HG03095 (cell line): ENCODE data around the gene CFAP54.
"Not testable (repeated sequence)": the region's sequence is repeated elsewhere in the genome, so short reads cannot be mapped to it uniquely, and the experiment has no call there.

Experiments
- ATAC-seq: cut with Tn5 transposase; IDR thresholded peaks from one replicate; pipeline ENCODE4 v1.9.1; 2021; ENCODE audit warnings: moderate library complexity; ENCODE audit not compliant: unreplicated experiment

The CFAP54 gene

DNA sequence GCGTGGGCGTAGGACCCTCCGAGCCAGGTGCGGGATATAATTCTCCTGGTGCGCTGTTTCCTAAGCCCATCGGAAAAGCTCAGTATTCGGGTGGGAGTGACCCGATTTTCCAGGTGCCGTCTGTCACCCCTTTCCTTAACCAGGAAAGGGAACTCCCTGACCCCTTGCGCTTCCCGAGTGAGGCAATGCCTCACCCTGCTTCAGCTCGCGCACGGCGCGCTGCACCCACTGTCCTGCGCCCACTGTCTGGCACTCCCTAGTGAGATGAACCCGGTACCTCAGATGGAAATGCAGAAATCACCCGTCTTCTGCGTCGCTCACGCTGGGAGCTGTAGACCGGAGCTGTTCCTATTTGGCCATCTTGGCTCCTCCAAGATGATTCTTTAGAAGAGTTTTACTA lies 240.1 kb downstream of the CFAP54 start:
- ATAC-seq = not testable (repeated sequence)

DNA sequence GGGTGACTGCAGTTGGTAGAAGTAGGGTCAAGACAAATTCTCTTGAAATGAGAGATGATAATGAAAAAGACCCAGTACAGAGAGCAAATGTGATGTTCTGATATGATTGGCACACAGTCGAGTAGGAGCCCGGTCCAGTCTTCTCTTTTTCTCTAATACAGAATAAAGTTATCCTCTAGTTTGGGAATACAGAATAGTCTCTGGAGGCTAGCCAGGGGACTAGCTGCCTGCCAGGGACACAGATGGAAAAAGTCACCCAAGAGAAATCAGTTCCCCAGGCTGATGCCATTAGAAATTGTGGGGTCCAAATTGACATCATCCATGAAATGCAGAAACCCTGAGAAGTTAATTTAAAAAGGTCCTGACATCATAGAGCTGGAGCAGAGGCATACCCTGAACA lies 240.5 kb downstream of the CFAP54 start:
- no peak for ATAC-seq

DNA sequence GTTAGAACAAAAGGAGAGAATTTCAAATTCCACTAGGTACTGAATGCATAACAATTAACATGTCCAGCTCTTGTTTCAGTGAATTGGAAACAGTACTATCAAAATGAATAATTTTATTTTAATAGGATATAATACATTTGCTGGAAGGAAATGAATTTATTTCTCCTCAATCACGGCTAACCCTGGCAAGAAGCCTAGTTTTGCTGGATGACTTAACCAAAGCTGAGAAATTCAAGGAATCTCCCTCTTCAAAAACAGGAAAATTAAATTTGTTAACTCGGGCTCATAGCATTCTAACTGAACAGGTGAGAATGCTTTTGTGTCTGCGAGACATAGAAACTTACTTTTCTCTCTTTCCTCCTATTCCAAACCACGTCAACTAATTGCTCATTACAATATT lies 254.2 kb downstream of the CFAP54 start:
- no peak for ATAC-seq

DNA sequence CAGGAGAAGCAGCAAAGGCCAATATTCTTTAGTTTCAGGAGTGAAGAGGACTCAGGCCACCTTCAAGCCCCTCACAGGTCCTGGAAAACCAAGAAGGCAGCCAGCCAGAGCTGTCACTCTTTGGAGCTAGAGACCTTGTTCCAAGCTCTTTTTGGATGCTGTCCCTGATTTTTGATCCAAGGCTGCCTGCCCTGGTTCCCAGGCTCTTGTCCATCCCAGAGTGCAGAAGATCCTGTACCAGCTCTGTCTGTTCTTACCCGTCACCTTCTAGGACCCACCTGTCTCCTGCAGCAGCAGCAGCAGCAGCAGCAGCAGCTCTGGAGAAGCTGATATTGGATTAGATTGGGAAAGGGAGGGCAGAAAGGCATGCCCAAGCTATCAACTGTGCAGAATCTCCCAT lies 260.6 kb downstream of the CFAP54 start:
- ATAC-seq = no peak

DNA sequence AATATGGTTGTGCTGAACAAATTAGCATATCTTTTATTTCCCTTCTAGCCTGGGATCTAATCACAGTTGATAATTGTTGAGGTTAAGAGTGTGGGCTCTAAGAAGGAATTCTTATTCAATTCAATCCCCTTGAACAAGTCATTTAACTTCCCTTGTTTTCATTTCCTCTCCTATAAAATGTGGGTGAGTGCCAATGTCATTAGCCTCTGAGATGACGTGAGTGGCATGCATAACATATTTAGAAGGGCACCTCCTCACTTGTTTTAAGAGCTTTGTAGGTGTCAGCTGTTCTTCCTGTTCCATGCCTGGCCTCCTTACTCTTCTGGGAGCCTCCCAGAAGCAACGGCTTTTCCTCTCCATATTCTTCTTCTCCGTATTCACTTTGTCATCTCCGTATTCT lies 262.2 kb downstream of the CFAP54 start:
- no peak for ATAC-seq

DNA sequence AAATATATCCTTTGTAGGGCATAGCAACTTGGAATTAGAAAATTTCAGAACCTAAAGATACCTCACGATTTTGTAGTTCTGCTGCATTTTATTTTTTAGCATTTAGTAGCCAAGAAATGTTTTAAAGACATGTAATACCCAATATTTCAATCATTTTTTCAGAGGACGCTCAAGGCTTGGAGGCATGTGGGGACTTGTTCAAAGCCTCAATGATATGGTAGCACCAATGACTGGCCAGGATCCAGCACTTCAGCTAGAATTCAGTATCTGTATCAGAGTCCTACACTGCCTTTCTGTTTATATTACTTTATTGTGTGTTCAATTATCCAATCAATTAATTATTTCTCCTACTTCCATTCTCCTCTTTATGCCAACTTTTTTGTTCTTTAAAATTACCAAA lies 262.8 kb downstream of the CFAP54 start:
- ATAC-seq = no peak

DNA sequence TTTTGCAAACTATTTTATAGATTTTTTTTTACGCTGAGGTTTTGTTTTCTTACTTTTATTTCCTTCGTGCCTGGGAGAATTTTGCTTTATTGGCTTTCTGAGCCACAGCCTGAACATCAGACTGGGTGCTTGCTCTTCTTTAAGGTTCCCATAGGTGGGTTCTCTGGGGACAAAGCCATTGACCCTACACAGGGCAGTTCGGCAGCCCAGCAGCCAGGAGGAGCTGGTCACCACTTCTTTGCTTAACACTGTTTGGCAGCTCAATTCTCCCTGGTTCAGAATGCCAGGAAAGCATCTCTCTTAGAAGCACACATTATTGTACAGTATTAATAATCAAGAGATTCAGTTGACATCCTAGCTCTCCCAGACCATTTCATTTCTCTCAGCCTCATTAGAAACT lies 276.9 kb downstream of the CFAP54 start:
- ATAC-seq = no peak

DNA sequence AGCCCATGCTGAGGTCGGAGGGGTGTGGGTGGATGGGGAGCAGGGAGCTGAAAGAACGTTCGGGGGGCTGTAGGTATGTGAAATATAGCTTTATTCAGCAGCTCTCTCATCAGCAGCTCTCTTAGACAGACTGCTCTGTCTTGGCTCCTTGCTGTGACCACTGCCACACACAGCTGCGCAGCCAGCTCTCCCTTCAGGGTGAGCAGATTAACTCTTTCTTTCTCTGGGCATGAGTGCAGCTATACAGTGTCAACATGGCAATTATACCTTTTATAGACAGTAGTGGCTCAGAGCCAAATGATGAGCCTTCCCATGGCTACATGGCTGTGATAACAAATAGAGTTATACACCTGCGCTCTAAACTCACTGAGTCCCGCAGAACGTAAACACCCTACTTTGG lies 280.0 kb downstream of the CFAP54 start:
- ATAC-seq = no peak

DNA sequence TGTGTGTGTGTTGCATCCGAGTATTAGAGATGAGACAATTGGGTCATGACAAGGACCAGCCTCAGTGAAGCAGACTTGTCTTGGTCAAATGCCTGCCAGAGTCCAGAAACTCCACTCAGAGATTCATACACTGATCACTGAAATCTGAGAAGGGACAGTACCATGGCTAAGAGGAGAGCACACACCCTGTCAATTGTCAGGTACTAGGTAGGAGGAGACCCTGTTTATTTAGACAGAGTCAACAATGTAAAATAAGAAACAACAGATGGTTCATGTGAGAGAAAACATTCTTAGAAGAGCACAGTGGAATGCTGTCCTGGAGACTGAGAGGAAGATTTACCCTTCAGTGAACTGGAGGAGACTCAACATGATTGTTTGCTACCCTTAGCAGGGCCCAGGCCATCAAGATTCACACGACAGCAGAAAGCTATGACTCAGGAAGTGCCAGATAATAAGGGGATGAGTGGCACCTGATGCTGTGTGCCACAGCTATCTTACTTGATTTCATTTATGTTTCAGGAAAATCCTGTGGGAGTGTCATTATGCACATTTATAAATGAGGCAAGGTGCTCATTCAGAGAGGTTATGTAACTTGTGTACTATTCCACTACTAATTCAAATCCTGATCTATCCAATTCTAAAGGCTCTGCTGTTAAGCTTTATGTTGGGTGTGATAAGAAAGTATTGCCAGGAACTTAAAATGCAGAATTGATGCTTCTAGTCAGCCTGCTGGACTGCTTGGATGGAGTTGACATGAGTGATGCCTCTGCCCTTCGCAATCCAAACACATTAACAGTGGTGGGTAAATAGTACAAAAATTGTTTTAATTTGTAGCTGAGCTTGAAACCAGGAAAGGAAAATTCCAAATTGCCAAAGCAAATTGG lies 281.1 kb downstream of the CFAP54 start:
- ATAC-seq = no peak

DNA sequence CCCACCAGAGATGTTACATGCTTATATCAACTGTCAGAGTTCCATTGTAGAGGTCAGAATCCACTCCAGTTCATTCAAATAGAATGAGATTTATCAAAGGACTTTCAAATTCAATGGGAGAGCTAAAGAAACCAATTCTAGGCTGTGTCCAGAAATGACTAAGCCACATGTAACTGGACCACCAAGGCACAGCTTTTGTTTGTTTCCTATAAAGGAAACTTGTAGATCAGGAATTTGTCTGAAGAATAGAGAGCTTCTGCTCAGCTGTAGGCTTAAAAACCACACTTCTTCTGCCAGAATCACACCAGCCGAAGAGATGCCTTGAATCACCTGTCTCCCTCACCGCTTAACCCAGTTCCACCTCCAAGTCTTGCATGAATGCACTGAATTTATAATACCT lies 283.7 kb downstream of the CFAP54 start:
- ATAC-seq = no peak

DNA sequence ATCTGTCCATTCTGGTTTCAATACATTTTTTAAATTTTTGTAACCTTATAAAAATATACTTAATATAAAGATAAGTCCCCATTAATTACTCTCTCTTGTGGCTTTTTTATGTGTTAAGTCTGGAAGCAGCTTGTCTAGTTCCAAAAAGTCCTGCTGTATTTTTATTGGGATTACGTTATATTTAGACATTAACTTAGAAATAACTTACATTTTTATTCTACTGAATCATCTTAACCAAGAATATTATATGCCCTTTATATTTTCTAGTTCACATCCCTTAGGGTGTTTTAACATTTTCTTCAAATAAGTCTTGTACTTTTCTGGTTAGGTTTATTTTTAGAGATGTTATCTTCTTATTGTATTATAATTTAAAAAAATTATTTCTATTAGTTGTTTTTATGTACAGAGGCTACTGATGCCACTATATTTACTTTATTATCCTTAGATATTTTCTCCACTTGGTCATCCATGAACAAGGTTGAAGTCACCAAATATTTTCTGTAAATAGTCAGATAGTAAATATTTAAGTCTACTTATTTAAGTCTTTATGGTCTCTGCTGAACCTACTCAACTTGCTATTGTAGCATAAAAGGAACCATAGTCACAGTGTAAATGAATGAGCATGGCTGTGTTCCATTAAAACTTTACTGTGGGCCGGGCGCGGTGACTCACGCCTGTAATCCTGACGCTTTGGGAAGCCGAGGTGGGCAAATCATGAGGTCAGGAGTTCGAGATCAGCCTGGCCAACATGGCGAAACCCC lies 285.3 kb downstream of the CFAP54 start:
- no peak for ATAC-seq

DNA sequence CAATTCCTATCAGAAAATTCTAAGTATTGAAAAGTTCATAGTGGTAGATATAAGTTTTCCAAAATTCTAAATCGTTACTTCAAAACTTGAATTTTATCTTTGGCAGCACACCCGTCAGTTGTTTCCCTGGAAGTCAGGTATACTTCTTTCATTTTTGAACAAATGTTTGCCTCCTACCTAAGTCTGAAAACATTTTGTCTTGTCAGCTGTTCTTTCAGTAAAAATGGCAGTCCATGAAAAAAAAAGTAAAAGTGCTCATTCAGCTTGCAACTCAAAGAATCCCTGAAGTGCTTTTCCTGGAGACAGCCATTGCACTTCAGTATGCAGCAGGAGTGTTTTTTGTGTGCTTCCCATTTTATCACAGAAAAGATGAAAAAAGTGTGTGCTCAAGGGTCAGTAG lies 287.5 kb downstream of the CFAP54 start:
- ATAC-seq = no peak

DNA sequence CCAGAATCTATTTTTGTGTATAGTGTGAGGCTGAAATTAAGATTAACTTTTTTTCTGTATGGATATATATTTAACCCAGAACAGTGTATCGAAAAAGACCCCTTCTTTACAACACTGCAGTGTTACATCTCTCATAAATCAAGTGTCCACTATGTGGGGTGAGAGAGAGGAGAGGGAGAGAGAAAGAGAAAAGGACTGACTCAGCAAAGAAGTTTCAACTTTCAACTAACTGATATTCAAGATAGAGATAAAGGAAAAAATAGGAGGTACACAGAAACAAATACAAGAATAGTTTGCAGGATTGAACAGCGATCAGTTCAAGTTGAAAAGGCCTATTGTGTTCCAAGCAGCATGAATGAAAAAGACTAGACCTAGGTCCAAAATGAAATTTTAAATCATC lies 291.0 kb downstream of the CFAP54 start:
- ATAC-seq = no peak

DNA sequence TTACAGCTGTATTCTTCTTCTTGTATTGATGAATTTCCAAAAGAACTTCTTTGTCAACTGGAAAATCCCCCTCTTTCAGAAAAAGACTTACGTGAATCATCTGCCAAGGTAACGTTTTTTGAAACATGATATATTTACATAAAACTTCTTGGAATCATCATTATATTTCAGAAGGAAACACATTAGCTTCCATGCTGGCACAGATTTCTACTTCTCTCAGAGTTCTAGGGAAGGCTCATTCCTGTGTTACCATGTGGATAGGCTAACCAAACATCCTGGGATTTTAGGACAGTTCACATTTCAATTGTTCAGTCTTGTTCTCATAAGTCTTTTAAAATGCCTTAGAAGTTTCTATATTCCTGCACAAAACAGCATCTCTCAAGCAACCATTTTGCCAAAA lies 297.4 kb downstream of the CFAP54 start:
- ATAC-seq = no peak

DNA sequence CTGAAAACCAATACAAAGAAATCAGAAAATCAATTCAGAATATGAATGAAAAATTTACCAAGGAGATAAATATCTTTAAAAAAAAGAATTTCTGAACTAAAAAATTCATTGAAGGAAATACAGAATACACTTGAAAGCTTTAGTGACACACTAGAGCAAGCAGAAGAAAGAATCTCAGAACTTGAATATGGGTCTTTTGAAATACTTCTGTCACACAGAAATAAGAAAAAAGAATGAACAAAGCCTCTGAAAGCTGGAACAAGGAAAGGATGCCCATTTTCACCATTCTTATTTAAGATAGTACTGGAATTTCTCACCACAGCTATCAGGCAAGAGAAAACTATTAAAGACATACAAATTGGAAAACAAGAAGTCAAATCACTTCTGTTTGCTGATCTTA lies 314.6 kb downstream of the CFAP54 start:
- no peak for ATAC-seq

DNA sequence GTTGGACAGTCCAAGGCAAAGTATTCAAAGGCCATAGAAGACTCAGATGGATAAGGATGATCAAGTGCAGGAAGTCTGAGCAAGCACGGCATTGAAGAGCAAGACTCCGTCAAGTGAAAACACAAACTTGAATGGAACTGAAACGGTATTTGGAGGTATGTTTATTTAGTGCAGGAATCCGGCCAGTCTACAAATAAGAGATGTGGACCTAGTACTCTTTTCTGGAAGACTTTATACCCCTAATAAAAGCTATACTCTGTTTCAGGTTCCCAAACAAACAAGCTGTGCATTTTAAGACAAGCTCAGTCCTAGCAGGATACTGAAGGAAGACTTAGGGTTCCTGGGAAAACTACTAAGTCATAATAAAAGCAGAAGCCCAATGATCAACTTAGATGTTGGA lies 316.9 kb downstream of the CFAP54 start:
- ATAC-seq = no peak

DNA sequence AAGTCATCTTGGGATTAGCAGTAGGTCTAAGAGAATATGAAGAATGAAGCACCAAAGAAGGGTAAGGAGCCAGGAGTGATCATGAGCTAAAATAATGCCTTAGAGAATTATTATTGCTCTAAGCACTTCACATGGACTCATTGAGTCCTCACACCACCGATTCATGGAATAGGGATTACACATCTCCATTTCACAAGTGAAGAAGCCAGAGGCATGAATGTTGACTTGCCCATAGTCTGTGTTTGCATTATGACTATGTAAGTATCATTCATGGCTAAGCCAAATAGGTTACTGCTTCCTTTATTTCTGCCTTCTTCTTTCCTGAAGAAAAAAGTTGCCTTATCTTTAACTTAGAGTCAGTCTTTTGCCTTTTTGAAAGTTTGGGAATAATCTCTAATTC lies 318.4 kb downstream of the CFAP54 start:
- ATAC-seq = no peak

DNA sequence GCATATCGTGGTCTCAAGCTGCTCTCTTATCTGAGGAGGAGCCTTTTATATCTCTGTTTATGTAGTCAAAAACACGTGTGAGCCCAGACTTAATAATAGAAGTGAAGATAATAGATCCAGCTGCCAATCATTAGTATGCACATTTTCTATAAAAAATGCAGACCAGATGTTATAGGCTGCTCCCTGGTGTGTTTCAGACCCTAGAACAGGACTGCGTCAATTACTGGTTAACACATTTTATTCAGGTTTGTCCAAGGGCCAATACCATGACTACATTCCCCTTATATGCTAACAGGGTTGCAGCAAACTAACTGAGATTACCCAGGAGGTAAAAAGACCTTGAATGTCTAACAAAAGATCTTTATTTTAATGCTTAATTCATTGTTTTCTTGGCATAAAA lies 319.2 kb downstream of the CFAP54 start:
- ATAC-seq = no peak

DNA sequence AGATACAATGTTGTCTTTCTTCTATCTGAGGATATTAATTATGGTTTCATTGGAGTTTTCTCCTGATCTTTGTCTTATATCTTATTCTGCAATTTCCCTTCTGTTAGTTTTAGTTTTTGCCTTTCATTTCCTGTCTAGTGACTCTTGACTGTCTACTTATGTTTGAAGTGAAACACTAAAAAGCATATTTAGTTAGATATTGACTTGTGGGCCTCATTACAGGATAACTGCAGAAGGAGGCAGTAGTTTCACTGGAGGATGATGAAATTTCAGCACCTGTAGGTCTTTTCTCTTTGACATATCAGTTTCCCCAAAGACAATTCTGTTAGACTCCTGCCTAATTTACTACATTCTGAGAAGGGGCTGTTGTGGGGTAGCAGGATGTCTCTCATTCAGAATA lies 320.1 kb downstream of the CFAP54 start:
- no peak for ATAC-seq

DNA sequence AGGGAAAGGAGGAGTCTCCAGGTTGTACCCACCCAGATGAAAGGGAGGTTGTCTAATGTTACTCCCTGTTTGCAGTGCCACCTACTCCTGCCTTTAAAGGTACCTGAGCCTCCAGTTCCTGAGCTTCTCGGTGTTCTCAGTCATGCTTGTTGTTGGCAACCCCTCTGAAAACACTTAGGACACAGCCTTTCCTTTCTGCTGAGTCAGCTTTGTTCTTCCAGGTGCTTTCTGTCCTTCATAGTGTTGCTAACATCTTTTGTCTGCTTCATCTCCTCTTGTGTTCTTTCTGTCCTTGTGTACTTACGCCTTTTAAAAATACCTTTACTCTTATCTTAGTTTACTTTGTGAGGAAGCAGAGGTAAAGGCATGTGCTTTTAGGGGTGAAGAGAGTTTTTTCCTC lies 320.7 kb downstream of the CFAP54 start:
- ATAC-seq = no peak

DNA sequence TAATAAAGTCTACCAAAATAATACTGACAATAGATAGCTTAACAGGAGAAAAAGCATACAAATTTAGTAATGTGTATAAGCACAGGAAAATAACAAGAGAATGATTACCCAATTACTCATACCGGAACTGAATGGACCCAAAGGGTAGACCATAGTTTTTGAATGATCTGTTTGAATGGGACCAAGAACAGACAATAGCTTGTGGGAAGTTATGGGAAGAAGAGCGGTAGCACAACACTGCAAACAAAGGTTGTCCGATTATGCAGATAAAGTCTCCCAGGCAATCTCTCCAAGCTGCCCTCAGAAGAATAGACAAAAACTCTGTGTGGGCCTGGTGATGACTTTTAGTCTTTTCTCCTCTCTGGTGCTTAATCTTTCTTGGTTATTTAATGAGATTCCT lies 321.1 kb downstream of the CFAP54 start:
- no peak for ATAC-seq

DNA sequence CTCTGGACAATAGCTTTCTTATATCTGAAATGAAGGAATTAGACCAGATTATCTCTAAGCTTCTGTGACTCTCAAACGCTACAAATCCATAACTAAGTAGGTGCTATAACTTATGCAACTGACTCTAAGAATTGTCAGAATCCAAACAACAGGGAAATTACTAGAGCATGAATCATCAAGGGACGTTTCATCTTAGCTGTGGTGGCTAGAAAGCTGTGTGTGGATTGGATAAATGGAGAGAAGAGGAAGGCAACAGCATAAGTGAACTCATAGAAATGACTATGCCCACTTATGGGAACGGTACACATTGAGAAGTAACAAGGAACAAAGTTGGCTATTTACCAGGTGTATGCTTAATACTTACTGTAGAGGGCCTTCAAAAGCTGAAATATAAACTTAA lies 321.7 kb downstream of the CFAP54 start:
- ATAC-seq = no peak
